Natural killer cell (primary cell): ENCODE measurements around the gene ERAP2. TPM values are rescaled to one million over a fixed set of nuclear protein-coding genes. Genes with fewer than 3 reads are reported as not detected.

Source experiments
- ATAC-seq, 3 donors: fragments of 150-1000 bp in 2 of 3; fragments of 200-7000 bp in 1 of 3; cut with Tn5 transposase; 1 replicate in 1 of 3; 2 replicates in 2 of 3; pipeline ENCODE4 v1.10.0; 2021; ENCODE audit warnings: mild to moderate bottlenecking in 2 of 3, moderate library complexity in 2 of 3
- DNase-seq, 2 donors: peaks; one replicate each; pipeline versions ENCODE4 v3.0.0 to v3.0.0-alpha.2; 2013 to 2021; ENCODE audit warnings: mixed read lengths in 1 of 2
- H3K27ac ChIP-seq: one replicate; pipeline ENCODE4 v1.5.1; 2013; ENCODE audit warnings: mild to moderate bottlenecking, low read length
- H3K27me3 ChIP-seq: one replicate; pipeline ENCODE4 v1.6.1; 2013; ENCODE audit warnings: low read length; ENCODE audit not compliant: control insufficient read depth, insufficient read depth
- H3K36me3 ChIP-seq: one replicate; pipeline ENCODE4 v1.6.1; 2013; ENCODE audit warnings: low read length; ENCODE audit not compliant: control insufficient read depth, insufficient read depth
- H3K4me1 ChIP-seq: one replicate; pipeline ENCODE4 v1.6.1; 2013; ENCODE audit warnings: low read length; ENCODE audit not compliant: control insufficient read depth, insufficient read depth
- H3K4me3 ChIP-seq: one replicate; pipeline ENCODE4 v1.5.1; 2013; ENCODE audit warnings: low read length
- H3K9me3 ChIP-seq: one replicate; pipeline ENCODE4 v1.6.1; 2013; ENCODE audit warnings: low read length; ENCODE audit not compliant: control insufficient read depth, insufficient read depth
- H3K27ac Mint-ChIP-seq, 2 donors: one replicate each; pipeline ENCODE4 v1.8.0; 2022; ENCODE audit warnings: mild to moderate bottlenecking in 2 of 2, mixed read lengths in 2 of 2, moderate library complexity in 1 of 2
- H3K27me3 Mint-ChIP-seq, 2 donors: one replicate each; pipeline ENCODE4 v1.8.0; 2022; ENCODE audit warnings: low read depth in 2 of 2, mixed read lengths in 2 of 2
- H3K36me3 Mint-ChIP-seq: one replicate; pipeline ENCODE4 v1.8.0; 2022; ENCODE audit warnings: mixed read lengths
- H3K4me1 Mint-ChIP-seq, 2 donors: one replicate each; pipeline ENCODE4 v1.8.0; 2022; ENCODE audit warnings: mixed read lengths in 2 of 2
- H3K4me3 Mint-ChIP-seq: one replicate; pipeline ENCODE4 v1.8.0; 2022; ENCODE audit warnings: mild to moderate bottlenecking, moderate library complexity, mixed read lengths
- H3K9me3 Mint-ChIP-seq, 2 donors: one replicate each; pipeline ENCODE4 v1.8.0; 2022; ENCODE audit warnings: mixed read lengths in 2 of 2
- CTCF ChIP-seq: fragments of 200-600 bp; IDR thresholded peaks from one replicate; pipeline ENCODE4 v1.8.0; 2022; ENCODE audit warnings: antibody characterized with exemption
- WGBS: methylation state at CpG from one replicate; pipeline ENCODE4 v1.1.7; 2013; ENCODE audit warnings: missing lambda C conversion rate; ENCODE audit not compliant: insufficient coverage; 5-methylcytosine and 5-hydroxymethylcytosine counted together
- intact Hi-C: fragments of 100-400 bp; cut with micrococcal nuclease; formaldehyde crosslinking; loops from one replicate; pipeline ENCODE4 v1.14.2; 2022
- total RNA-seq, 4 donors: library from RNA; stranded (reverse); fragments of 120-200 nt in 1 of 4; gene quantifications; one replicate each; pipeline versions ENCODE4 v1.2.3 to v1.2.4, GENCODE V29; 2013 to 2022

Gene ERAP2
- total RNA-seq, 3 donors from 2014 or later (not counting 1 experiment from before 2014, with no cell fraction given): 41.5 to 81.8 (median 79.2) TPM

- Histone ChIP-seq H3K36me3 (peaks cover 70% of the 10 kb centered on the region), H3K4me3 (no peak overlapping the region), H3K27me3 (no peaks in the 10 kb centered on the region), H3K4me1 (peaks cover 41% of the 10 kb centered on the region), H3K9me3 (no peaks in the 10 kb centered on the region), H3K27ac (no peak overlapping the region)
- TF ChIP-seq CTCF: no peak
- Mint-ChIP-seq H3K4me1 (peaks cover 64 to 69% of the 10 kb centered on the region in 2 donors), H3K36me3 (peaks cover 23% of the 10 kb centered on the region), H3K9me3 (no peaks in the 10 kb centered on the region), H3K4me3 (peak overlapping the region; percentile 22), H3K27ac (peak overlapping the region; percentile 27 to 42), H3K27me3 (no peaks in the 10 kb centered on the region)
- ATAC-seq (no peak), DNase-seq (no peak)
- 100% methylated on average over 2 of the region's 3 CpGs for WGBS
- intact Hi-C loops: loop anchor here (2.0 kb wide), 1 partner anchor 79 kb away; no protein-coding TSS in a partner anchor
Measured at GRCh38 chr5:96883871-96884270, 7.6 kb downstream of the ERAP2 start.

- Mint-ChIP-seq H3K9me3 (no peaks in the 10 kb centered on the region), H3K4me1 (peaks cover 56 to 69% of the 10 kb centered on the region in 2 donors), H3K27me3 (no peaks in the 10 kb centered on the region), H3K27ac (peak overlapping the region; percentile 88 to 89), H3K36me3 (peaks cover 31% of the 10 kb centered on the region), H3K4me3 (peak overlapping the region; percentile 67)
- Histone ChIP-seq H3K4me1 (peaks cover 38% of the 10 kb centered on the region), H3K27ac (peak overlapping the region; percentile 76), H3K36me3 (peaks cover 76% of the 10 kb centered on the region), H3K9me3 (no peaks in the 10 kb centered on the region), H3K4me3 (no peak overlapping the region), H3K27me3 (no peaks in the 10 kb centered on the region)
- ATAC-seq: peak; percentile 52 to 80 (median 63)
- no peak for DNase-seq
- 63% methylated on average over 6 of the region's 7 CpGs for WGBS
- TF ChIP-seq CTCF: no peak
- intact Hi-C loops: loop anchor here (2.0 kb wide), 1 partner anchor 78 kb away; no protein-coding TSS in a partner anchor
Measured at GRCh38 chr5:96884995-96885394, 8.7 kb downstream of the ERAP2 start.

- H3K36me3 Mint-ChIP-seq: peaks cover 24% of the 10 kb centered on the region
- peak overlapping the region; percentile 67 for H3K4me3 Mint-ChIP-seq
- peaks cover 49 to 62% of the 10 kb centered on the region in 2 donors for H3K4me1 Mint-ChIP-seq
- Histone ChIP-seq H3K27me3 (no peaks in the 10 kb centered on the region), H3K9me3 (no peaks in the 10 kb centered on the region), H3K4me3 (no peak overlapping the region), H3K36me3 (peaks cover 79% of the 10 kb centered on the region), H3K27ac (peak overlapping the region; percentile 76), H3K4me1 (peaks cover 38% of the 10 kb centered on the region)
- no peaks in the 10 kb centered on the region for H3K27me3 Mint-ChIP-seq
- 11% methylated on average over 4 of the region's 5 CpGs for WGBS
- H3K9me3 Mint-ChIP-seq: no peaks in the 10 kb centered on the region
- DNase-seq (peak in 1 of 2 donors; percentile 73), ATAC-seq (peak; percentile 69 to 86 (median 71))
- H3K27ac Mint-ChIP-seq: peak overlapping the region; percentile 88 to 89
- intact Hi-C loops: loop anchor here (2.0 kb wide), 1 partner anchor 77 kb away; no protein-coding TSS in a partner anchor
- no peak for TF ChIP-seq CTCF
Measured at GRCh38 chr5:96885518-96886338, 9.4 kb downstream of the ERAP2 start.
